HG02642 (cell line): ENCODE data around the gene DMXL2.
"Not testable (repeated sequence)": the region's sequence is repeated elsewhere in the genome, so short reads cannot be mapped to it uniquely, and the experiment has no call there.

Experiments used
- ATAC-seq: cut with Tn5 transposase; IDR thresholded peaks from one replicate; pipeline ENCODE4 v1.9.1; 2021; ENCODE audit warnings: mild to moderate bottlenecking; ENCODE audit not compliant: unreplicated experiment, poor library complexity

DMXL2 gene

DNA sequence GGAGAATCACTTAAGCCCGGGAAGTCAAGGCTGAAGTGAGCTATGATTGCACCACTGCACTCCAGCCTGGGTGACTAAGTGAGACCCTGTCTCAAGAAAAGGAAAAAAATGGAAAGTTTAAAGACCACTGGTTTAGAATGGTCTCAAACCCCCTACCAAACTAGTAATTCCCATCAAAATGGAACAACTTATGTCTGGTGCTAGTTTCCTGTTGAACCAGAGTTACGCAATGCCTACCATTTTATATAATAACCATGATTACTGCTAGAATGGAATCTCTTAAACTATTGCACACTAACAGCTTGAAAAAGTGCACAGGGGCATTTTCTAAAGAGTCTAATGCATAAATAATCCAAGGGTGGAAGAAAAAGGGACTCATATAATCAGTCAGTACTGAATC is 43.6 kb downstream of the DMXL2 start:
- ATAC-seq = no peak

DNA sequence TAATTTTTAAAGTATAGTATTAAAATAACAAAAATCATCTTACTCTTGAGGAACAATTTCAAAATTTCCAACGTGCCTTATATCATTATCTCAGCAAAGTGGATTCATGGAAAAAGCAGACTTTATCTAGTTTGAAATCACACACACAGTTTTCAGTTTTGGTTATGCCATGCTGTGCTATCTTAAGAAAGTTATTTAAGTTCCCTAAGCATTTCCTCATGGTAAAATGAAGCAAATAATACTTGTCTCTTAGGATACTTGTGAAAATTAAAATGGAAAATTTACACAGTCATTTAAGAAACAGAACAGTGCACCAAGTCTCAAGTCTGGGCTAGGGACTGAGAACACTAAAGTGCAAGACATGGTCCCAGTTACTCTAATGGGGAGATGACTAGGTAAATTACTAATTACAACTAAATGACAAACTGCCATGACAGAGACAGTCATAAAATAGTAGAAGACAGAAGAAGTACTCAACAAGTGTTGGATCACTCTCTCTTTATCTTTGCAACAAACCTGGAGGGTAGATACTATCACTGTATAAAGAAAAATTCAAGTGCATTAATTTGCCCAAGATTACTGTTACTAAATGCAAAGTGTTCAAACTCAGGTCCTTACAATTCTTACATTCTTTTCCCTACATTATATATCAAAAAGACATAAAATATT is 44.8 kb downstream of the DMXL2 start:
- ATAC-seq = no peak

GRCh38 chr15:51576911-51577500 is 45.6 kb downstream of the DMXL2 start:
- ATAC-seq = no peak

DNA sequence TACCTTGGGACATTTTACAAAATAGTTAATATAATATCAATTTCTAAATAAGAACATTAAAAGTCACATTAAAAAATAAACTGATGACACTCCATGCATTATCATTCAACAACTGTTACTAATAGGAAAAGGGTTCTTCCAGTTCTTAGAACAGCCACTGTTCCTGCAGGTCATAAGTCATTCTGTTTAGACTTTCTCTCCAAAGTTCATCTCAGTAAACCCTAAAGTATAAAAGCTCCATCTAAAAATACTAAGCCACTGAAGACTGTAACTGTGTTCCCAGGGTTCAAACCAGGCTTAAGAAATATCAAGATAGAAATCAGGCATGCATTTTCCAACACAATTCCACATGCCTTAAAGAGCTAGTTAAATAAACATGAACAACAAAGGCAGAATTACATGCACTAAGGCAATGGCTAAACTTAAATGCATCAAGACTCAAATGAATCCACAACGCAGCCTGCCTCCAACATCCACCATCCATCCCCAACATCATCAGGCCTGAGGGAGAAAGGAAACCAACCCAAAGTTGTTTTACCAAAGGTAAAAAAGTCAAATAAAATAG is 46.2 kb downstream of the DMXL2 start:
- no peak for ATAC-seq

DNA sequence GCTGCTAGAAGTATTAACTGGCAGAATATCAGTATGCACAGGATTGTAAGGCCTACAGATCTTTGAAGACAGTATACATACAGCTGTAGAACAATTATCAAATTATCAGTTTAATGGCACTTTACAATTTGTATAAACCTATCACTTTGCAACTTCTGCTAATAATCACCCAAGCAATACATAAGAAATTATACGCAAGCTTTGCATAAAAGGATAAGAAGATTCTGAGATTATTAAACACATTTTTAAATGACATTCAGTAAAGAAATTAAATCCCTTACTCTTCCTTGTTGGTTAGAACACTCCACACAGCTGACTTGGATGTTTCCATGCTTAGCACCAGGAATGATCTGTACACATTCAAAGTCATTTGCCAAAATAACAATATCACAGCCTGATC is 46.8 kb downstream of the DMXL2 start:
- no peak for ATAC-seq

DNA sequence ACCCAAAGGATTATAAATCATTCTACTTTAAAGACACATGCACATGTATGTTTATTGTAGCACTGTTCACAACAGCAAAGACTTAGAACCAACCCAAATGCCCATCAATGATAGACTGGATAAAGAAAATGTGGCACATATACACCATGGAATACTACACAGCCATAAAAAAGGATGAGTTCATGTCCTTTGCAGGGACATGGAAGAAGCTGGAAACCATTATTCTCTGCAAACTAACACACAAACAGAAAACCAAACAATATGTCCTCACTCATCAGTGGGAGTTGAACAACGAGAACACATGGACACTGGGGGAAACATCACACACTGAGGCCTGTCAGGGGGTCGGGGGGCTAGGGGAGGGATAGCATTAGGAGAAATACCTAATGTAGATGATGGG is 49.2 kb downstream of the DMXL2 start:
- ATAC-seq = not testable (repeated sequence)

DNA sequence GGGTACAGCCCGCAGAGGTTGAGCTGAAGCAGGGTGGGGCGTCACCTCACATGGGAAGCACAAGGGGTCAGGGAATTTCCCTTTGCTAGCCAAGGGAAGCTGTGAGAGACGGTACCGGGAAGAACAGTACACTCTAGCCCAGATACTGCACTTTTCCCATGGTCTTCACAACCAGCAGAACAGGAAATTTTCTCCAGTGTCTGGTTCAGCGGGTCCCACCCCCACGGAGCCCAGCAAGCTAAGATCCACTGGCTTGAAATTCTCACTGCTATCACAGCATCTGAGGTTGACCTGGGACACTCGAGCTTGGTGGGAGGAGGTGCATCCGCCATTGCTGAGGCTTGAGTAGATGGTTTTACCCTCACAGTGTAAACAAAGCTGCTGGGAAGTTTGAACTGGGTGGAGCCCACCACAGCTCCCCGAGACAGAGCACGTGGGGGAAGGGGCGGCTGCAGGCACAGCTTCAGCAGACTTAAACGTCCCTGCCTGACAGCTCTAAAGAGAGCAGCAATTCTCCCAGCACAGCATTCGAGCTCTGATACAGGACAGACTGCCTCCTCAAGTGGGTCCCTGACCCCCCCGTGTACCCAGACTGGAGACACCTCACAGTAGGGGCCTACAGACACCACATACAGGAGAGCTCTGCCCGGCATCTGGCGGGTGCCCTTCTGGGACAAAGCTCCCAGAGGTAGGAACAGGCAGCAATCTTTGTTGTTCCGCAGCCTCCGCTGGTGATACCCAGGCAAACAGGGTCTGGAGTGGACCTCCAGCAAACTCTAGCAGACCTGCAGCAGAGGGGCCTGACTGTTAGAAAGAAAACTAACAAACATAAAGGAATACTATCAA is 53.4 kb downstream of the DMXL2 start:
- not testable (repeated sequence) for ATAC-seq

DNA sequence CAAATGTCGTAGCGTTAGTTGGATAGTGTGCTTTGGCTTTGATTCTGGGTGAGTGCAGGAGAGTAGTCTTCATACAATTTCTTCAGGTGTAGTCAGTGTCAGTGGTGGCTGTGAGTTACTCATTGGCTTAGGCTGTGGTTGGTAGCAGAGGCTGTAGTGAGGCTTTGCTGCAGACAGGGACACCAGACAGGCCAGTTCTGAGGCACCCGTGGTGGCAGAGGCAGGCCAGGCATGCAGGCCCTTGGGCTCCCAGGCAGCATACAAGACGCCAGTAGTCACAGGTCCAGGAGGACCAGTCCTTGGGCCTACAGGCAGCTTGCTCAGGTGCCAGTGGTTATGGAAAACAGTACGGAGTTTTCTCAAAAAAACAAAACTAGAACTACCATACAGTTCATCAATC is 61.3 kb downstream of the DMXL2 start:
- ATAC-seq = no peak

- no peak for ATAC-seq
Observed at GRCh38 chr15:51558876-51559275, 63.7 kb downstream of the DMXL2 start.

DNA sequence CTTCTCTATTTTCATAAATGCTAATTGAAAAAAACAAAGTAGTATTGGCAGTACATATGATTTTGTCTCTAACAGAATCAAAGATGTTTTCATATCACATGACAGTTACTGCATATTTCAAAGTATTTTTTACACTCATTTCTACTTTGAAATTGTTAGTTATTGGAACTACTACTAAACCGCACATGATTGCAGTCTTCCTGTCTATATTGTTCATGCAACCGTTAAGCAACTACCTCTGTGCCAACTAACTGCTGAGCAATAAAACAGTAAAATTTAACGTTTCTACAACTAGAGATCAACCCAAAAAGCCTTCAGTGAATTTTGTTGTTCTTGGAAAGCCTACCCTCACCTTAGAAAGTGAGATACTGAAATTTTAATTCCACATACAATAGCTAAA is 64.2 kb downstream of the DMXL2 start:
- ATAC-seq = no peak

GRCh38 chr15:51550841-51551240 is 71.7 kb downstream of the DMXL2 start:
- no peak for ATAC-seq

DNA sequence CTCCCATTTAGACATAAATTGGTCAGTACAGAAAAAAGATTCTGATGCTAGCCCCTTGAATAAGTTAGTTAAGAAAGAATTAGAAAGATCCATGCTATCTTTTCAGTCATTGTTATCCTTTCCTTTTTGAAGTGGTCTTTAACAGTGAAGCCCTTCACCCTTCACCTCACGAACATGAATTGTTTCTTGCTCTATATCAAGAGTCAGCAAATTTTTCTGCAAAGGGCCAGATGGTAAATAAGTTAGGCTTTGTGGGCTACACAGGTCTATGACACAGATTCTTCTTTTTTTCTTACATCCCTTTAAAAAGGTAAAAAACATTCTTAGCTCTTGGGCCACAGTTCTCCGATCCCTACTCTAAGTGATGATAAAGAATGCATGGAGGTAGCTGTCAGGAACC is 74.9 kb downstream of the DMXL2 start:
- no peak for ATAC-seq

DNA sequence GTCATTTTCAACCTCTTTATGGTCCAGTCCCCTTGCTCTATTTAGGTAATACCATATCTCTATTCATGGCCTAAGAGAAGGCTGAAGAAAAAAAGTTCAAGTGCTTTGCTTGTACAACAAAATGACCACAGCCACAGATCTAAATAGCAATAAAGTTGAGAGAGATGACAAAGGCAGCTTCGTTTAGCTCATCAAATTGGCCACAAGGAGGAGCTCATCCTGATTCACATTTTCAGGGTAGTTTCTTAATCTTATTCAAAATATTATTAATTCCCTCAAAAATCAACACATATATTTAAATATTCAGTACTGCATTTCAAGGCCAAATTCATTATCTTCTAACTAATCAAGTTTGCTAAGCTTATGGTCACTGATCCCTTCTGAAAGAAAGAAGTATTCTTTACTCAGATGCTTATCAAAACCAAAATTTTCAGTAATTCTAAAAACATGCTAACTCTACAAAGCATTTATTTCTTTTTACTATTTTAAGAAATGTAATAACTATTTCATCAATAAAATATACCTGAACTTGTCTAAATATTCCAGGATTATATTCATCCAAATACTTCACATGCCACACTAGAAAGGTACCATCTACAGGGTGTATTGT is 85.5 kb downstream of the DMXL2 start:
- ATAC-seq = no peak

- ATAC-seq = no peak
Observed at GRCh38 chr15:51533672-51534398, 88.7 kb downstream of the DMXL2 start.

- ATAC-seq = no peak
Observed at GRCh38 chr15:51526955-51527354, 95.6 kb downstream of the DMXL2 start.

GRCh38 chr15:51524376-51524775 is 98.2 kb downstream of the DMXL2 start:
- ATAC-seq = no peak

GRCh38 chr15:51516291-51516690 is 106.3 kb downstream of the DMXL2 start:
- ATAC-seq = no peak

DNA sequence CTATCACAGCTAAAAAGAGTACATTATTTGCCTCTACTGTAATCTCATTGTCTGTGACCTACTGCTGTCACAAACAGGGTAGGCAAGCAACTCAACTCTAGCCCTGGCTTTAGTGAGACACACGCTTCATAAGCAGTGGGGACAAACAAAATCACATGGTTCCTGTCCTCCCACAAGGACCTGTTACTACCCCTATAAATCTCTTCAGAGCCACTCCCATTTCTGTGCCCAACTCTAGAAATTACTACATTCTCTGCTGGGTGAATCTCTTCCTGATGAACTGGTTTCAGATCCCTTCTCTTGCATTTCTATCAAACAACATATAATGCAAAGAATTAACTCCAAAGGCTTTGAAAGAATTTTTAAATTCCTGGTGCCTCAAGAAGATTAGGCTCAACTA is 117.3 kb downstream of the DMXL2 start:
- ATAC-seq = no peak

DNA sequence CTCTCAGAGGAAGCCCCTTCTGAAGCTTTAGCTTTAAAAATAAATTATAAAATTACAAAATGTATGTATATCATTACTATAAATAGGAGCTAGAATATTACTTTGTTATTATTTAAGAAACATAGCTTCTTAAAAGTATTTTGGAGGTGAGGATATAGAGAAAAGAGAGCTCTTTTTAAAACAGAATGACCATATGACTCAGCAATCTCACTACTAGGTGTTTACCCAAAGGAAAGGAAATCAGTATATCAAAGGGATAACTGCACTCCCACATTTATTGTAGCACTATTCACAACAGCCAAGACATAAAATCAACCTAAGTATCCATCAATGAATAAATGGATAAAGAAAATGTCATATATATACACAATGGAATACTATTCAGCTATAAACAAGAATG is 119.6 kb downstream of the DMXL2 start:
- no peak for ATAC-seq

GRCh38 chr15:51499379-51499976 is 123.1 kb downstream of the DMXL2 start:
- no peak for ATAC-seq
